Stimulated activated naive CD8-positive, alpha-beta T cell treated with anti-CD3 and anti-CD28 coated beads, Interleukin-15, Interleukin-2, amounts not matched to agents 100 U/mL and 50 U/mL, for 24 hours (primary cell): ENCODE measurements around the gene PRLR.

Source experiments
- ATAC-seq: fragments of 150-1000 bp; cut with Tn5 transposase; one replicate; pipeline ENCODE4 v1.10.0; 2021
- DNase-seq: peaks from one replicate; pipeline ENCODE4 v3.0.0; 2021

Gene PRLR

GRCh38 chr5:35035271-35035670 lies 195.0 kb downstream of the PRLR start:
- no peak for ATAC-seq
- no peak for DNase-seq

DNA sequence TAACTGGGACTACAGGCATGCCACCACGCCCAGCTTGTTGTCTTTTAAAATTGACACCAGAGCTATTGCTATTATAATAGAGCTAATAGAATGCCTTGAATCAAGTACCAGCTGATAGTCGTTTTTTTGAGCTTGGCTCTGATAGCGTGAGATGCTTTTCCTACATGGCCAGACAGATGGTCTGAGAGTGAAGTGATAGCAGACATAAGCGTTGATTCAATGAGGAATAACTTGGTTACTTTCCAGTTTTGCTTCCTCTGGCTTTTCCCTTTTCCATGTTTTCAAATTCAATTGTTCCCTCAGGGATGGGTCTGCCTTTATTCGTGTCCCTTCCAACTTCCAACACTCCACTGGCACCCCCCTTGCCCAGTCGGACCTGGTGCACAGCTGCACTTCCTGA lies 197.9 kb downstream of the PRLR start:
- no peak for ATAC-seq

DNA sequence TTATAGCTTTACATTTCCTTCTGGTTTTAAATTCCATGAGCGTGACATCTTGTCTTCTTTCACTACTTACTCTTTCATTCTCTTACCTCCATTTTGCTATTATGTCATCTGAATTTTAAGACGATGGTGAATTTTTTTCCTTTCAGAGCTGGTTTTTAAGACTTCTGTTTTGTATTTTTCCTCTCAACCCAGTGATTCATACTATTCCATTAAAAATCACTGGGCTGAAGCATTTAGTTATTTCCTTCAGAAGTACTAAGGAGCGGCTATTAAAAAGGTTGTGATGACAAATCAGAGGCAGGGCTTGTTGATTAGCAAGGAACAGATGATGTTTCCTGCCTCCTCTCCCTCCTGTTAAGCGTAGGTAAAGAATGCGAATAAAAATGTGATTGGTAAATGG lies 199.0 kb downstream of the PRLR start:
- DNase-seq (no peak), ATAC-seq (no peak)

More for the DNA sequence above, 197.9 kb downstream of the PRLR start:
- no peak for DNase-seq

DNA sequence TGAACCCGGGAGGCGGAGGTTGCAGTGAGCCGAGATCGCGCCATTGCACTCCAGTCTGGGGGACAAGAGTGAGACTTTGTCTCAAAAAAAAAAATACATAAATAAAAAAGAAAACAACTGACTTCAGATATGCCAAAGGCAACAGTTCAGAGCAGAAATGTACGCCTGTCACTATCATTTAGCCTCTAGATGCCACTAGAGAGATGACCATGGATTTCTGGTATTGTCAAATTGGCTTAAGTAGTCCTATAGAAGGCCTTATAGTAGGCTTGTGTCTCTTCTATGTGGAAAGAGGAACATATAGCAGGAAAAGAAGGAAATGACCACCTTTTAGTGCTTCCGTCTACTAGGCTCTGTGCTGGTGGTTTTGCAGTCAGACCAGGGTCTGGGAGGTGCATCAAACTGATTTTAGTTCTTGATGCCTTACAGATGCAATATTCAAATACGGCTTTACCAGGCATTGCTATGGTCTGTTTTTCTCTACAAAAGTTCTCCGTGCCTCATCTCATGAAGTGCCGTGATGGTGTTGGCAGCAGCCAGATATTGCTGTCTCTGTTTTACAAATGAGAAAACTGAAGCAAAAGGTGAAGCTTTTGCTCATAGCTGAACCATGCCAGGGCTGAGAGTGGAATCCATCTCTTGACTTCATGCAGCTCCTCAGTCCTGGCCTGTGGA lies 199.7 kb downstream of the PRLR start:
- DNase-seq (no peak), ATAC-seq (no peak)

- DNase-seq (no peak), ATAC-seq (peak; percentile 55)
Measured at GRCh38 chr5:35029333-35029732, 201.0 kb downstream of the PRLR start.

DNA sequence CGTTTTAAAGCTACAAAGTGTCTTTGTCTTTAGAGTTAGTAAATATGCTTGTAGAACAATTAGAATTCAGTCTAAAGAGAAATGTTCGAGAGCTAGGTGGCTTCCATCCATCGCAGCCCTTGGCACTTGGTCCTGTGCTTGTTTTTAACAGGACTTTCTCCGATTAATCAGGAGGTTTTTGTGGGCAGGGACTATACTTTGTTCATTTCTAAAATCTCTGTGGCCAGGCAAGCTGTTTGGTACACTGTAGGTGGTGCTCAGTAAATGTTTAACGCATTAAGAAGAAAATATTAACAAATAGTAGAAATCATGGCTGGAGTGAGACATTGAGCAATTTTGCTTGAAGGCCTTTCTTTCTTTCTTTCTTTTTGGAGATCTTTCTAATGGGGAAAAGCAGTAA lies 203.3 kb downstream of the PRLR start:
- DNase-seq (no peak), ATAC-seq (no peak)

GRCh38 chr5:35026280-35026840 lies 203.9 kb downstream of the PRLR start:
- no peak for DNase-seq
- no peak for ATAC-seq

- ATAC-seq, result no peak
- DNase-seq, result no peak
Measured at GRCh38 chr5:35024911-35025510, 205.3 kb downstream of the PRLR start.

DNA sequence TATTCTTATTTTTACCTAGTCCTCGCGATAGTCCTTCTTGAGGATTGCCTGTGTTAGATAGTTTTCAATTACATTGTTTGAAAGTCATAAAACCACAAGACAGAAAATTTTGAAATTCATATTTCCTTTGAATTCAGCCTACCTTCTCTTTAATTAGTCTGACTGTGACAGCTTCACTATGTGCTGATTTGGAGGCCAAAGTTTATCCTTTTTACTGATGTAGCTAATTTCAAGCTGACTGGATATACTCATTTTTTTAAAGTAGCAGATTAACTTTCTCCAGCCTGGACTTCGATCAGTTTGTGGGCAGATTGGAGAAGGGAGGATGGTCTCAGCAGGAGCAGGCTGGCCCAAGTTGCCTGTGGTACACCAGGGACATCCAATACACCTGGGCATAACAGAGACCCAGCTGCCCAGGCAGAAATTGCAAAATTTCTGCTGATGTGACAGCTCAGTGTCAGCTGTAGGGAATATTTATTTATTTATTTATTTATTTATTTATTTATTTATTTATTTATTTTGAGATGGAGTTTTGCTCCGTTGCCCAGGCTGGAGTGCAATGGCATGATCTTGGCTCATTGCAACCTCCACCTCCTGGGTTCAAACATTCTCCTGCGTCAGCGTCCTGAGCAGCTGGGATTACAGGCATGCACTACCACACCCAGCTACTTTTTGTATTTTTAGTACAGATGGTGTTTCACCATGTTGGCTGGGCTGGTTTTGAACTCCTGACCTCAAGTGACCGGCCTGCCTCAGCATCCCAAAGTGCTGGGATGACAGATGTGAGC lies 206.7 kb downstream of the PRLR start:
- ATAC-seq (no peak), DNase-seq (no peak)

- no peak for ATAC-seq
- no peak for DNase-seq
Measured at GRCh38 chr5:35016174-35017051, 213.9 kb downstream of the PRLR start.

DNA sequence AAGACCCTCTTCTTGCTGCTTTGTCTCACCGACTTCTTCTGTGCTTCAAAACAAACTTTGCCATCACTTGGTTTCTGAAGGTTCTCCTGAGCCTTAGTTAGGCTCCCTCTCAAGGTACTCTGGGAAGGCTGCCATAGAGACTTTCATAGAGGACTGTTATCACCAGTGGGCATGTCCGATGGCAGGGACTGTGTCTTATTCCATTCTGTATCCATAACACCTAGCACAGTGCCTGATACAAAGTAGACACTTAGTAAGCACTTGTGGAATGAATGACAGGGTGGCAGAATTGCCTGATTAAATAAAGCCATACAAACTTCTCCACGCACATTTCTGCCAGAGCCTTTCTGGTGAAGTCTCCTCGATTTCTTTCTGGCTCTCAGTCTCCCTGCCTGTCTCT lies 215.2 kb downstream of the PRLR start:
- DNase-seq, result no peak
- no peak for ATAC-seq

DNA sequence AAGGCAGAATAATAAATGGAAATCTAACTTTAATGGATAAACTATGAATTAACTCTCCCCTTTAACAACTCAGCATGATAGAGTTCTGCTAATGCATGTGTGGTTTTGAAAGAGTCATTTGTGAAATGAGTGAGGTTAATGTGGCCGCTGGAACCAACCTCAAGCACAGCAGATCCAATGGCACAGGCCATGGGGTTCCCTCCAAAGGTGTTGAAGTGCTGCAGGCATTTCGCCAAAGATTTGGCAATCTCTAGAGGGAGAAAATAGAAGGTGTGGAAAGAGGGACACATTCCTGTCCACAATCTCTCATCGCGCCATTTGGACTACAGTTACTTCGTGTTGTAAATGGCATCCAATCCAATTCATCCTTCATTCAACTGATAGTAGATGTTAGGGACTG lies 217.5 kb downstream of the PRLR start:
- ATAC-seq, result no peak
- no peak for DNase-seq

DNA sequence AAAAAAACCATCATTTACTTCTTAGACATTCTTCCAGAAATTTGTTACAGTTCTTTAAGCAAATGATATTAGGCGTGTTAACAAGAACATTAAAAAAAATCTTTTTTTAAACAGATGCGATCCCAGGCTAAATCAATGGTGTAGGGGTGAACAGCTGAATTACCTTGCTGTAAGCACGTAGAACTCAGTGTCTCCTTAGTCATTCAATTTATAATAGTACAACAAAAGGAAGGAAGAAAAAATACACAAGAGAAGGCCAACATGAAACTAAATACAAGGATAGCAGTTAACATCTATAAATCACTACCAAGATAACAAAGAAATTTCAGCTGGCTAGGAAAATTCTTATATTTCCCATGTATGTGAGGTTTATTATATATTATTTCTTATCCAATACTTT lies 217.9 kb downstream of the PRLR start:
- ATAC-seq (no peak), DNase-seq (no peak)

GRCh38 chr5:35010676-35011075 lies 219.6 kb downstream of the PRLR start:
- DNase-seq, result no peak
- no peak for ATAC-seq

DNA sequence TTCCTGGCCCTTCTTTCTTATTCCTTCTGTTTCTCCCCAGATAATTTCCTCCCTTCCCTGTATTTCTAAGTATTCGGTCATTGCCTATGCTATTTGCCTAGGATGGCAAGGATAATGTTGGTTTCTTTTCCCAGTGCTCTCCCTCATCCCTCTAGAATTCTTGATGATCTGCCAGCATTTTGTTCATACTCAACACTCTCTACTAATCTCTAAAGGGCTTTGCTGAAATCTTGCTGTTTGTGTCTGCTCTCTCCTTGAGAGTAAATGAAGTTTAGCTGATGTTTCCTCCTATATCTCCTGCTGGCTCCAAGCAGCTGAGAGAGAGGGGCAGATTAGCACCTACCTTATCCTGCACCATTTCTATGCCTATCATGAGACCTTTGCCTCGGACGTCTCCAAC lies 220.6 kb downstream of the PRLR start:
- ATAC-seq (no peak), DNase-seq (no peak)

DNA sequence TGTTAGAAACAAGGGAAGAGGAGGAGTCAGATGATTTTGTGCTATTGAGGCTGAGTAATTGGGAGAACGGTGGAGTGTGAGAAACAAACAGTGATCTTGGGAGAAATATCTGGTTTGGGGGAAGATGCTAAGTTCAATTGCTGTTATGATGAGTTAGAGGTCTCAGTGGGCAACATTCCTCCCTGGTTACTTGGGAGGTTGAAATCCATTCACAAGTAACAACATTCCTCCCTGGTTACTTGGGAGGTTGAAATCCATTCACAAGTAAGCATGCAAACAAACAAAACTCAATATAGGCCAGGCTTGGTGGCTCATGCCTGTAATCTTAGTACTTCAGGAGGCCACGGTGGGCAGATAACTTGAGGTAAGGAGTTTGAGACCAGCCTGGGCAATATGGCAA lies 221.3 kb downstream of the PRLR start:
- DNase-seq (no peak), ATAC-seq (no peak)

DNA sequence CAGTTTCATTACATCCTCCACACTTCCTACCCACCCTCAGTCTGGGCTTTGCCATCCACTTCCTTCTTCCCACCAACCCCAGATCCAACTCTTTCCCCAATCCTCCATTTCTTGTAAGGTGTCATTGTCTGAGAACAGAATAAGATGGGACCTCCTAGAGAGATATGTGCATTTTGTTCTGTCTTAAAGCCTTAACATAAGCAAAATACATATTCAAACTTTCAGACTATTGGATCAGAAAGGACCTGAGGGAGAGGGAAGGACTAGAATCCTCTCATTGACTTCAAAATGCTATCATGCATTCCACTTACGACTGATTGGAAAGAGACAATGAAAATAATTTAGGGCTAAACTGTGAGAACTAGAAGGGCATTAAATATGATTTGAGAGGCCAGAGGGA lies 225.5 kb downstream of the PRLR start:
- DNase-seq, result no peak
- ATAC-seq, result no peak

- no peak for ATAC-seq
- DNase-seq, result no peak
Measured at GRCh38 chr5:35004200-35004599, 226.1 kb downstream of the PRLR start.

DNA sequence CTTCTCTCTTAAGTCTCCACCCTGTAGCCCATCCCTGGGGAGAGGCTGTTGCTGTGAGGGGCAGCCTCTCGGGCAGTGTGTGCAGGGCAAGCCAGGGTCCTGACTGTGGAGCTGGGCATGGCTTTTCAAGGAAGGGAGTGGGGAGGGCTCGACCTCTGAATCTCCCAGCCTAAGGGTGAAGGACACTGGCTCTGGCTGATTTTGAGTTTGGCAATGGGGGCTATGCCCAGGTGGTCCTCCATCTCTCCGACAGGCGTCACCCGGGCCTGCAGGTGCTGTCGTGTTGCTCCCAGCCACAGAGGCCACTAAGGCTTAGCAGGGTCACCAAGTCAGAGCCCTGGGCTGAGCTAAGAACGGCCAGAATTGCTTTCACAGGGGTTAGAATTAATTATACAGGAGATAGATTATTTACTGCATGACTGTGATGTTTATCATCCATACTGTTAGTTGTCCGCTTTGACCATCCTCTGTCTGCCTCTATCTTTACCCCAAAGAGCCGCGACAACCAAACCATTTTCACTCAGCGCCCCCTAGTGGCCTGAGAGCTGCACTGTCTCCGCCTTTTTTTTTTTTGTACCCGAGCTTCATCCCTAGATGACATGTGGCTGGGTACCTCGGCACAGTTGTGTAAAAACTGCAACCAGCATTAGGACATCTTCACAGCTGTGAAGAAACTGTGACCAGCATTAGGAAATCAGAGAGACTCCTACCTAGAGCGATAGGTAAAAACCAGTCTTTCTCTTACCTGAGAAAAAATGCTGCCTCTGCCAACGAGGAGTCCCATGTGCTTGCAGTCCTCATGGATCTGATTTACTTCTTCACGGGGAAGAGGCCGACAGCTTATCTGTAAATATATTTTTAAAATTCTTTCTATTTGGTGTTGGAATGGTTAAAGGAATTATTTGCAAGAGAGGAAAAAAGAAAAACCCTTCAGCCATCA lies 227.0 kb downstream of the PRLR start:
- DNase-seq (peak; percentile 73), ATAC-seq (peak; percentile 46)

- no peak for DNase-seq
- no peak for ATAC-seq
Measured at GRCh38 chr5:35002459-35002858, 227.8 kb downstream of the PRLR start.

DNA sequence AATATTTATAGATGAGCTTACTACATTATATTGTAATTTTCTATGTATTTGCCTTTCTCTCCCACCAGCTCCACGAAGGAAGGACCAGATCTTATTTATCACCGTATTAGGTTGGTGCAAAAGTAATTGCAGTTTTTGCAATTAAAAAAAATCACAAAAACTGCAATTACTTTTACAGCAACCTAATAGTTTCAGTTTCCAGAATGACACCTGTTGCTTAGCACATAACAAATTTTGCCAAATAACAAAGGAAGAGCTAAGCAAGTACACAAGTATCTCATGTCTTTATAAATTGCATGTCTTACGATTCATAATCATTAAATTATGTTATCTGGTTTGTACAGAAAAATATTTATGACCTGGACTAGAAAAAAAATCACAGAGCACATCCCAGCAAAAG lies 228.4 kb downstream of the PRLR start:
- ATAC-seq, result no peak
- no peak for DNase-seq
